Subcutaneous abdominal adipose tissue (tissue), 5 donors: ENCODE data around the gene NKX1-2.
A peak's percentile ranks its signal among the peaks of the same experiment; 100 is the strongest.
"Not testable (repeated sequence)": the region's sequence is repeated elsewhere in the genome, so short reads cannot be mapped to it uniquely, and the experiment has no call there.

ENCODE experiments used
- H3K27ac ChIP-seq: one replicate; pipeline ENCODE4 v1.7.0; 2013; ENCODE audit warnings: low read depth, mild to moderate bottlenecking, inconsistent platforms, low read length, moderate library complexity
- H3K27me3 ChIP-seq, 5 donors: one replicate each; pipeline ENCODE4 v1.7.0; 2013; ENCODE audit warnings: low read length in 5 of 5, inconsistent platforms in 1 of 5; ENCODE audit not compliant: control insufficient read depth in 5 of 5, insufficient read depth in 4 of 5
- H3K36me3 ChIP-seq, 5 donors: one replicate each; pipeline ENCODE4 v1.7.0; 2013; ENCODE audit warnings: low read length in 5 of 5; ENCODE audit not compliant: control insufficient read depth in 5 of 5, insufficient read depth in 5 of 5
- H3K4me1 ChIP-seq, 5 donors: one replicate each; pipeline ENCODE4 v1.7.0; 2013; ENCODE audit warnings: low read length in 5 of 5, mild to moderate bottlenecking in 3 of 5, moderate library complexity in 1 of 5; ENCODE audit not compliant: control insufficient read depth in 5 of 5, insufficient read depth in 5 of 5
- H3K4me3 ChIP-seq, 5 donors: one replicate each; pipeline ENCODE4 v1.7.0; 2013; ENCODE audit warnings: low read length in 5 of 5, low read depth in 1 of 5
- H3K9ac ChIP-seq, 5 donors: one replicate each; pipeline ENCODE4 v1.7.0; 2013; ENCODE audit warnings: low read length in 5 of 5, mild to moderate bottlenecking in 4 of 5, moderate library complexity in 3 of 5
- H3K9me3 ChIP-seq, 5 donors: one replicate each; pipeline ENCODE4 v1.7.0; 2013; ENCODE audit warnings: low read length in 5 of 5; ENCODE audit not compliant: control insufficient read depth in 5 of 5
- donor health status: healthy.
- donor health status: healthy.
- donor health status: healthy.
- donor health status: healthy.
- donor health status: healthy.

NKX1-2 gene

DNA sequence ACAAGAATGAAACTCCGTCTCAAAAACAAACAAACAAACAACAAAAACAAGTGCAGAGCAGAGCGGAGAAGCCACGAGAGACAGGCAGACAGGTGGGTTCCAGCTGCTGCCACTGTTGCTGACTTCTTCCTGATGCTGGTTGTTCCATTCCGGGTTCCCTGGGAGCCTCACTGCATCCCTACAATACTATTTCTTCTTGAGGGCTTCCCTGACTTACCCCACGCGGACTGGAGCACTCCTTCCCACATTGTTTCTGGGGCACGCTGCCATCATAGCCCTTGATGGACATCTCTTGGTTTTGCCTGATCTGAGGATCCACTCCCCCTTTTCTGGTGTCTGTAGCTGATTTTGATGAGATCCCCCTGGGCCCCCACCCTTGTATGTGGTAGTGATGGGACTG is 5.6 kb upstream of the NKX1-2 start:
- Histone ChIP-seq H3K9ac (no peak overlapping the region), H3K4me3 (no peak overlapping the region), H3K4me1 (peaks cover 0 to 2% (median 0%) of the 10 kb centered on the region in 5 donors), H3K9me3 (no peaks in the 10 kb centered on the region), H3K27ac (no peak overlapping the region), H3K36me3 (no peaks in the 10 kb centered on the region), H3K27me3 (peaks cover 10 to 45% (median 31%) of the 10 kb centered on the region in 5 donors)

DNA sequence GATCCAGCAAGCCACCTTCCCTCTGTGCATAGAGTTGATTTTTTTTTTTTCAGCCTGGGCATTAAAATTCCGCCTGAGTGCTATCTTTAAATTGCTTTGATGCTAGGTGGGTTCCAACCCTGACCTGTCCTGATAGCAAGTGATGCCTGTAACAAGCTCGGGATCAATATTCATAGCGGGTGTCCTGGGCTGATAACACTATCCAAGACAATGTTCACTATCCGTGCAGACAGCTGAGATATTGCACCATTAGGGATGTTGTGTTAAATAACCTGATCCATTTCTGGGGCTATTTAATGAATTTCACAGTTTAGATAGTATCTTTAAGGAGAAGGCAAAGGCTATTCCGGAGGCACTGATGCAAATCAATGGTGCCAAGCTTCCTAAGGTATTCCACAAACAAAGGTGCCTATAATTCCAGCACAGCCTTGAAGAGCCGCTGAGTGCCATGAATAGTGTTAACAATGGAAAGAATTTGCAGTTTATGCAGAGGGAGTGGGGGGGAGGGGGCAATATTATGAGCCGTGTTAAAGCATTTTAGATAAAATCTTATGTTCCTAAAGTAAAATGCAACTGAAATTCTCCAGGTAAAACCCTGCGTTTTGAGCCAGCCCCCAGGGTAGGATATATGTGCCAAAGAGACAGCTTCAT is 4.2 kb upstream of the NKX1-2 start:
- Histone ChIP-seq H3K4me3 (no peak overlapping the region), H3K27me3 (peaks cover 18 to 57% (median 40%) of the 10 kb centered on the region in 5 donors)

DNA sequence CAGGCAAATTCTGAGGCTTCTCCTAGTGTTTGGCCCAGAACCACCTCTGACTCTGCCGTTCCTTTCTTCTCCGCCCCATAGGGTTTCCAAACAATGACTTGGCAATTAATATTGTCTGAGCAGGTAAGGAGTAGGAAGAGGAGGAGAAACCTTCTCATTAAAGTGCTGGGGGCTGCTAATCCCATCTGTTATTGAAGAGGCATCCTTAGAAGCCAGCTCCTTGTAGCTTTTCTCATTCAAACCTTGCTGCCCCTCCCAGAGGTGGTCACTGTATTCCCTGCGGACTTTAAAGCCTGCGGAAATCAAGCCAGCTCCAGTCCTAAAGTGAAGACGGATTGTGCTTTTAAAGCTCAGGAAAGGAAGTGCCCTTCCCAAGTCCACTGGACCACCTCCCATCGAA is 1.4 kb upstream of the NKX1-2 start:
- H3K4me3 ChIP-seq: no peak overlapping the region
- no peak overlapping the region for H3K27ac ChIP-seq
- H3K9ac ChIP-seq: no peak overlapping the region
- H3K9me3 ChIP-seq: no peaks in the 10 kb centered on the region
- H3K27me3 ChIP-seq: peaks cover 42 to 83% (median 61%) of the 10 kb centered on the region in 5 donors
- no peaks in the 10 kb centered on the region for H3K36me3 ChIP-seq
- peaks cover 0 to 24% (median 13%) of the 10 kb centered on the region in 5 donors for H3K4me1 ChIP-seq

More for the DNA sequence above, 4.2 kb upstream of the NKX1-2 start:
- H3K4me1 ChIP-seq: peaks cover 0 to 11% (median 11%) of the 10 kb centered on the region in 5 donors
- no peak overlapping the region for H3K9ac ChIP-seq
- no peak overlapping the region for H3K27ac ChIP-seq
- H3K36me3 ChIP-seq: no peaks in the 10 kb centered on the region
- H3K9me3 ChIP-seq: no peaks in the 10 kb centered on the region

DNA sequence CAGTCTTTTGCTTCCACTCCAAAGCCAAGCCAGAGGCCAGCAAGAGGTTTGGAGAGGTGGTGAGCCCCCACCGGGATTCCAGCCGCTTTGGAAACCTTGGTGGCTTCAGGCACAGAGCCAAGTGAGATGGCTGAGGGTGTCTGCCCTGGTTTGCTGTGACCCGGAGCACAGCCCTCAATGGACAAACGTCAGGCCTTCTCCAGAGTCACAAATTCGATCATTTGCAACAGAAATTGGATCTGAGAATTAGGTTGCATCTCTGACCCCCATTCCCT is 885 bp upstream of the NKX1-2 start:
- peaks cover 42 to 83% (median 63%) of the 10 kb centered on the region in 5 donors for H3K27me3 ChIP-seq

DNA sequence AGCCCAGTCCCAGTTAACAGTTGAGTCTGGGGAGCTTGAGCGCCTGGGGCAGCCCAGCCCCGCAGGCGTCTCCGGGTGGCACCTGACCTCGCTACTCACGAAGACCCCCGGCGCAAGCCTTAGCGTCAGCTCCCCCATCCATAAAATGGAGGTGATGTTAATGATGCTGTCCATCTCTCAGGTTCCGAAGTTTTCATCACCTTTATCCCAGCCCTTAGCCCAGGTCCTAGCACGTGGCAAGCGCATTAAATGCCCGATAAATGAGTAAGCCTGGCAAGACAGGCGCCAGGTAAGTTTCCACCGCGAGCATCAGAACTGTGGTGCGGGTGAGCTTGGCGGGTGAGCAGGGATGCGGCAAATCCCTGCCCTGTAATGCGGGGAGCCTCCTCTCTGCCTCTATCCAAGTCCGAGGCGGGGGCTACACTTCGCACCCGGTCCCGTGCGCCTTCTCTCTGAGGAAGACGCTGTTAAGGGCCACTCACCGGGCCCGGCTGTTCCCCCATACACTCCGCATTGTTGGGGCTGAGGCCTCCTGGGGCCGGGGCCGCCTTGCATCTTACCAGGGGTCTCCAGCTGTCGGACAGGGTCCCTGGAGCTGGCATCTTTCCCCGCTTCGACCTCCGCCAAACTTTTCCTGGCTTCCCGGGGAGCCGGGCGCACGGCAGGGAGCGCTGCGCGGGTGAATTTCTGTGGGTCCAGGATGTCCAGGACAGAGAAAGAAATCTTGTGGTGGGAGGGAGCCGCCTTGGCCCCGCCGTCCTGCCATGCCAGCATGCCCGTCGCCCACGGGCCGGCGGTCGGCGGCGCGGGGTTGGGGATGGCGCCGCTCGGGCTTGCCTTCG is 444 bp downstream of the NKX1-2 start:
- H3K36me3 ChIP-seq: no peaks in the 10 kb centered on the region
- H3K27ac ChIP-seq: no peak overlapping the region
- peaks cover 42 to 77% (median 53%) of the 10 kb centered on the region in 5 donors for H3K27me3 ChIP-seq
- H3K4me1 ChIP-seq: peaks cover 0 to 24% (median 13%) of the 10 kb centered on the region in 5 donors
- H3K4me3 ChIP-seq: no peak overlapping the region
- no peaks in the 10 kb centered on the region for H3K9me3 ChIP-seq
- no peak overlapping the region for H3K9ac ChIP-seq

More for the DNA sequence above, 885 bp upstream of the NKX1-2 start:
- Histone ChIP-seq H3K4me1 (peaks cover 0 to 24% (median 13%) of the 10 kb centered on the region in 5 donors), H3K27ac (no peak overlapping the region), H3K36me3 (no peaks in the 10 kb centered on the region), H3K9me3 (no peaks in the 10 kb centered on the region), H3K9ac (no peak overlapping the region), H3K4me3 (no peak overlapping the region)

DNA sequence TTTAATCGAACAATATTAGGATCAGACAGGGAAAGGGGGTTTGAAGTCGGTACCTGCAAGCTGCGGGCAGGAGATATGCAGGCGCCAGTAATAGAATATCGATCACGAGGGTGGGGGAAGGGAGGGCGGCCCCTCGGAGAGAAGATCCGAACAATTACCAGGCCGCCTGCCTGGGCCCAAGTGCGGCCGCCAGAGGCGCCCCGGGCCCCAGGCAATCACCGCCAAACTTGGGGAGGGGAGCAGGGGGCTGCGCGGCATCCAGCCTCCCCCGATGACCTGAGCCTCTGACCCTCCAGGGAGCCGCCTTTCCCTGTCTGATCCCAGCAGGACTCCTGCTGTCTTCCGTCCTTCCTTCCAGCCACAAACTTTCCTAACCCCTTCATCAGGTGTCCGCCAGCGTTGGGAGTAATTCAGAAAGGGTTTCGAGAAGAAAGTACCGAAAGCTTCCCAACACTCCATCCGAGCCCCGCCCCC is 1.1 kb downstream of the NKX1-2 start:
- H3K4me3 ChIP-seq: no peak overlapping the region
- H3K27me3 ChIP-seq: peaks cover 42 to 72% (median 47%) of the 10 kb centered on the region in 5 donors
- H3K9ac ChIP-seq: no peak overlapping the region

DNA sequence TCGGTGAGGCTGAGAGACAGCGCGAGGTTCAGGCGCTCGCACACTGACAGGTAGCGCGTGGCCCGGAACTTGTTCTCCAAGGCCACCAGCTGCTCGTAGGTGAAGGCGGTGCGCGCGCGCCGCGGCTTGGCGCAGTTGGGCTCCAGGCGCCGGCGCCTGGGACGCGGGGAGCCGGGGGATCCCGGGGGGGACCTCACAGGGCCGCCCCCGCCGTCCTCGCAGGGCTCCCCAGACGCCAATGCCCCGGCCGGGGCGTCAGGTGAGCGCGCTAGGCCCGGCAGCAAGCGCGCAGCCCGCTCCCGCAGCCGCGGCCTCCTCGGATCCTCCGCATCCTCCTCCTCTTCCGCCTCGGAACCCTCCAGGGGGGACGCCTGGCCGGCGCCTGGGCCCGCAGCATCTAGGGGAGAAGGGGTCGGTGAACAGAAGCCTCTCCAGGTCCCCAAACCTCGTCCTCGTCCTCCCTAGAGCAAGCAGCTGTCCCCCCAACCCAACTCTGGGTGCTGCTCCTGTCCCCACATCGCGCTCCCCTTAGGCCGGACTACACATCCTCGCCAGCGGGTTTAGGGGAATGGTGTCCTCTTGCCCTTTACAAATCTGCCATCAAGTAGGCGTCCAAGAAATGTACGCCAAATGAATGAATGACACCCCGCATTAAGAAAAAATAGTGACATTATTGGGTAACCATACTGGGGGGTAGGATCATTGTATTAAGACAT is 1.9 kb downstream of the NKX1-2 start:
- peaks cover 42 to 68% (median 45%) of the 10 kb centered on the region in 5 donors for H3K27me3 ChIP-seq
- H3K4me1 ChIP-seq: peaks cover 0 to 24% (median 13%) of the 10 kb centered on the region in 5 donors
- H3K36me3 ChIP-seq: no peaks in the 10 kb centered on the region
- no peak overlapping the region for H3K27ac ChIP-seq
- H3K9me3 ChIP-seq: no peaks in the 10 kb centered on the region
- peak overlapping the region in 1 of 5 donors; percentile 16 for H3K4me3 ChIP-seq
- H3K9ac ChIP-seq: no peak overlapping the region

More for the DNA sequence above, 1.1 kb downstream of the NKX1-2 start:
- Histone ChIP-seq H3K27ac (no peak overlapping the region), H3K9me3 (no peaks in the 10 kb centered on the region), H3K4me1 (peaks cover 0 to 24% (median 13%) of the 10 kb centered on the region in 5 donors), H3K36me3 (no peaks in the 10 kb centered on the region)

DNA sequence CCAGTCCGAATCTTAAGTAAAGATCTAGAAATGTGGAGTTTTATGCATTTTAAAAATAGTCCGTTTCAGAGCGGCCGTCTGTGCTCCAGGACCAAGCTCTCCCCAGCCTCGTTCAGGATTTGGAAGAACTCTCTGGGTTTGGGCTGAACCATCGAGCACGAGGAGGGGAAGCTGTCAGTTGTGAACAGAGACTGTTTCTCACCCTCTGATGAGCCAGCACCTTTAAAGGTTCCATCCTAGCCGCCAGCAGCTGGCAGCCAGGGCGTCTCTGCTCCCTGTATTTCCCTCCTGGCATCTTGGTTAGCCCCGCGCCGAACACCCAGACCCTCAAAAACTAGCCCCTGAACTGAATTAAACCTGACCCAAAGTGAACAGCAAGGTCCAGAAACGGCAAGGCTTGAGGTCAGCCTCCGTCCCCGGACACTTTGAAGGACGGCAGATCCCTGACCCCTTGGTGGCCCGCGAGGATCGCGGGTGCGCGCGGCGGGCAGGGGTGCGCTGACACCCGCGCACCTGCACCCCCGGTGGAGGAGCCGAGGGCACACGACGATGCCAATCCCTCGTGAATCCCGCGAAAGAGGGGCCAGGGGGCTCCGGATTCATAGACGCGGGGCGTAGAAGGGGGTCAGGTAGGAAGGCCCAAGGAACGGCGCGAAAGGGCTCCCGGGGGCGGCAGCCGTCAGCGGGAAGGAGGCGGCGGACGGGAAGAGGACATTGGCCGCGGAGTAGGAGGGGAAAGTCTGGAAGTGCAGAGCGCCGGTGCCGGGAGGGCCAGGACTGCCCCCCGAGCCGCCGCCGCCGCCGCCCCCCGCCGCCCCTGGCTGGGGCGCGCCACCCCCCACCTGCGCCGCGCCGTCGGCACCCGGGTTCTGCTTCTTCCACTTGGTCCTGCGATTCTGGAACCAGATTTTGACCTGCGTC is 2.7 kb downstream of the NKX1-2 start:
- H3K27me3 ChIP-seq: peaks cover 39 to 60% (median 45%) of the 10 kb centered on the region in 5 donors
- no peaks in the 10 kb centered on the region for H3K36me3 ChIP-seq
- no peaks in the 10 kb centered on the region for H3K9me3 ChIP-seq
- H3K27ac ChIP-seq: no peak overlapping the region
- H3K4me1 ChIP-seq: peaks cover 0 to 24% (median 13%) of the 10 kb centered on the region in 5 donors
- no peak overlapping the region for H3K9ac ChIP-seq
- H3K4me3 ChIP-seq: peak overlapping the region in 1 of 5 donors; percentile 16

DNA sequence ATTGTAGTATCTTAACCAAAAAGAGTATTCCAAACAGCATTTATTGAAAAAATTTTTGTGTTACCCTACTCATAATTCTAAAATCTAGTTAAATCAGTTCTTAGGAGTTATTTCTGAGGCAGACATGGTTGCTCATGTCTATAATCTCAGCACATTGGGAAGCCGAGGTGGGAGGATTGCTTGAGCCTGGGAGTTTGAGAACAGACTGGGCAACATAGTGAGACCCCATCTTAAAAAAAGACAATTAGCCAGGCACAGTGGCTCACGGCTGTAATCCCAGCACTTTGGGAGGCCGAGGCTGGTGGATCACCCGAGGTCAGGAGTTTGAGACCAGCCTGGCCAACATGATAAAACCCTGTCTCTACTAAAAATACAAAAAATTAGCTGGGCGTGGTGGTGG is 8.1 kb downstream of the NKX1-2 start:
- H3K4me1 ChIP-seq, H3K9me3 ChIP-seq, H3K27ac ChIP-seq, H3K9ac ChIP-seq, H3K36me3 ChIP-seq, H3K4me3 ChIP-seq: not testable (repeated sequence)
- H3K27me3 ChIP-seq: peaks cover 5 to 14% (median 8%) of the 10 kb centered on the region in 5 donors
